ENCODE measurements around the gene PTGER4. TPM values are rescaled to one million over a fixed set of nuclear protein-coding genes. Genes with fewer than 3 reads are reported as not detected.

PTGER4 gene
- total and polyA plus RNA-seq, 11 donors: 2.1 to 43.7 (median 8.8) TPM

DNA sequence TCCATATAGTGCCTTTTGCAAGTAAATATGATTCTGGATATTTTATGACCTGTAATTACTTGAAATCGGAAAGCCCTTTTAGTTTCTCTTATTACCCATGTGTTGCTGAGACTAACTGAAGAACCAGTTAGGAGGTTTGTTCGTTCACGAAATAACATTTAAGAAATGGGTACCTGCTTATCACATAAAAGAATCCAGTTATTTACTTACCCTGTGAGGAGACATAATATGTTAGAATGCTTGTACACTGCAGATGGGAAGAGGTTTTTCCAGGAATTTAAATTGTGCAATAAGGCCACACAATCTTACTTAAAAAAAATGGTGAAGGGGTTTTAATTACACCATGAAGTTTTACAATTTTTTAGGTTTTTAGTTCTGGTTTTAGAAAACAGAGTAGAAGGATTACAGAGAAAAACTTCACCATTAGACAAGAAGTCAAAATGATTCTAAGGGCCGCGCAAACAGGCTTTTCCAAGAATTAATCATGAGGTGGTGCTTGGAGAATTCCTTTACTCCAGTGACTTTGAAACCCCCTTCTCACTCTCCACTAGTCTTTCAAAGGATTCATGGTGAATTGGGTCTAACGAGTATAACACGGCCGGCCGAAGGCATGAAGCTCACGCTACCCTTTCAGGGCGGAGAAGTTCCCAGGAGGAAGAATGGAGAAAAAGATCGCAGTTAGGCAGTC, 1.1 kb upstream of the PTGER4 start:
- ATAC-seq: peak in 1 of 4 donors; percentile 41
- TF ChIP-seq, protein P1, sequence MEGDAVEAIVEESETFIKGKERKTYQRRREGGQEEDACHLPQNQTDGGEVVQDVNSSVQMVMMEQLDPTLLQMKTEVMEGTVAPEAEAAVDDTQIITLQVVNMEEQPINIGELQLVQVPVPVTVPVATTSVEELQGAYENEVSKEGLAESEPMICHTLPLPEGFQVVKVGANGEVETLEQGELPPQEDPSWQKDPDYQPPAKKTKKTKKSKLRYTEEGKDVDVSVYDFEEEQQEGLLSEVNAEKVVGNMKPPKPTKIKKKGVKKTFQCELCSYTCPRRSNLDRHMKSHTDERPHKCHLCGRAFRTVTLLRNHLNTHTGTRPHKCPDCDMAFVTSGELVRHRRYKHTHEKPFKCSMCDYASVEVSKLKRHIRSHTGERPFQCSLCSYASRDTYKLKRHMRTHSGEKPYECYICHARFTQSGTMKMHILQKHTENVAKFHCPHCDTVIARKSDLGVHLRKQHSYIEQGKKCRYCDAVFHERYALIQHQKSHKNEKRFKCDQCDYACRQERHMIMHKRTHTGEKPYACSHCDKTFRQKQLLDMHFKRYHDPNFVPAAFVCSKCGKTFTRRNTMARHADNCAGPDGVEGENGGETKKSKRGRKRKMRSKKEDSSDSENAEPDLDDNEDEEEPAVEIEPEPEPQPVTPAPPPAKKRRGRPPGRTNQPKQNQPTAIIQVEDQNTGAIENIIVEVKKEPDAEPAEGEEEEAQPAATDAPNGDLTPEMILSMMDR (IDR thresholded peaks at IDR 0.05): no peak
- no peak for TF ChIP-seq POLR2A (IDR thresholded peaks at IDR 0.05)
- peaks cover 0 to 23% (median 3%) of the 10 kb centered on the region in 9 donors for H3K27me3 ChIP-seq
- peaks cover 0 to 15% (median 0%) of the 10 kb centered on the region in 9 donors for H3K36me3 ChIP-seq
- H3K4me3 ChIP-seq: peak overlapping the region; percentile 54 to 96 (median 78)
- intact Hi-C loops (cut with DNase I): loop anchor here in 4 of 10 donors (2.0 to 10.0 kb wide), 3 partner anchors 56 to 159 kb away; partner anchors contain the start of gene RPL37 (in 1 of the 4)
- no peaks in the 10 kb centered on the region for H3K9me3 ChIP-seq
- DNase-seq: no peak
- H3K27ac ChIP-seq: peak overlapping the region; percentile 43 to 97 (median 88)
- peaks cover 0 to 45% (median 12%) of the 10 kb centered on the region in 12 donors for H3K4me1 ChIP-seq
- WGBS, 4 donors: 16 to 20% (median 17%) methylated on average over 12 of the region's 12 CpGs

DNA sequence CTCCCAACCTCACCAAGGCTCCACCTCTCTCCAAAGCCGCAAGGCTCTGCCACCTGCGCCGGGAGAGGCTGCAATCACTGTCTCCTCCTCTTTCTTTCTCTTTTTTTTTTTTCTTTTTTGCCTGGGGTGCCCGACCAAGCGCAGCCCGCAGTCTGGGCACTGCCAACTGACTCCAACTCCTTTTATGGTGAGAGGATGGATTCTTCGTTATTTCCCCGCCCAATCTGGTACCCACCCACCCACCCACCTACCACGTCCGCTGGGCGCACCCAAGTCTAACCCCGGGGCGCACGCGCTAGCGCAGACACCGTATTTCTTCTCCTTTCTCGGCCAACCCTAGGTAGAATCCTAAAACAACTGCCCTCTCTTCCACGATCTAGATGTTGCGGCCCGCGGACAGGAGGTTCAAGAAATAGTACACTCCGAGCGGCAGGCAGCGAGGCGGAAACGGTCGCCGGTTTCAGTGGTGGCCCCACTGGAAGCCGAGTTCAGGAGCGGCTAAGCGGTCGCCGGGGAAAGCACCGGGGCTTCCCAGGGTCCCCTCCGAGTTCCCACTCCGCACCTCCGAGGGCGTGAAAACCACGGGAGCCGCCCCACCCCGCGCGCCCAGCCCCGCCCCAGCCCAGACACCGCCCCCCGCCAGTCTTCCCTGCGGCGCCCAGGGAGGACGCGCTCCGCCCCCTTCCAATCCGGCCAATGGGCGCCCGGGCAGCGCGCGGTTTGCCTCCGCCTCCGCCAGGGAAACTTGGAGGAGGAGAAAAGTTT, 385 bp upstream of the PTGER4 start:
- peak in 1 of 2 donors; percentile 37 for TF ChIP-seq POLR2A (IDR thresholded peaks at IDR 0.05)
- TF ChIP-seq, protein P1 (IDR thresholded peaks at IDR 0.05): no peak
- H3K9me3 ChIP-seq: no peaks in the 10 kb centered on the region
- WGBS, 4 donors: 0 to 1% (median 1%) methylated on average over 46 to 60 of the region's 60 CpGs
- H3K4me1 ChIP-seq: peaks cover 0 to 45% (median 12%) of the 10 kb centered on the region in 12 donors
- ATAC-seq (peak; percentile 90 to 98 (median 95)), DNase-seq (peak; percentile 94 to 97 (median 95))
- peaks cover 0 to 23% (median 3%) of the 10 kb centered on the region in 9 donors for H3K27me3 ChIP-seq
- H3K36me3 ChIP-seq: peaks cover 0 to 20% (median 0%) of the 10 kb centered on the region in 9 donors
- intact Hi-C loops (cut with DNase I): loop anchor here in 4 of 10 donors (2.0 to 10.0 kb wide), 3 partner anchors 57 to 158 kb away; partner anchors contain the start of gene RPL37 (in 1 of the 4)
- peak overlapping the region; percentile 43 to 97 (median 88) for H3K27ac ChIP-seq
- peak overlapping the region; percentile 54 to 96 (median 78) for H3K4me3 ChIP-seq

GRCh38 chr5:40680741-40681362, 1.1 kb downstream of the PTGER4 start:
- intact Hi-C loops (cut with DNase I): loop anchor here in 9 of 10 donors (5.0 to 10.0 kb wide), 13 partner anchors 106 to 1106 kb away; no protein-coding TSS in a partner anchor
- no peak for ATAC-seq
- Histone ChIP-seq H3K4me3 (peak overlapping the region; percentile 54 to 96 (median 78)), H3K9me3 (no peaks in the 10 kb centered on the region), H3K36me3 (peaks cover 0 to 31% (median 0%) of the 10 kb centered on the region in 9 donors), H3K4me1 (peaks cover 0 to 52% (median 15%) of the 10 kb centered on the region in 12 donors), H3K27ac (peak overlapping the region; percentile 43 to 97 (median 88)), H3K27me3 (peaks cover 0 to 23% (median 3%) of the 10 kb centered on the region in 9 donors)
- 2 to 7% (median 4%) methylated on average over 34 to 37 of the region's 37 CpGs for WGBS, 4 donors
- TF ChIP-seq, protein P1 (IDR thresholded peaks at IDR 0.05): peak in 2 of 12 donors; percentile 4 to 11
- no peak for TF ChIP-seq POLR2A (IDR thresholded peaks at IDR 0.05)
- DNase-seq: peak in 3 of 5 donors; percentile 28 to 65 (median 41)
